Thymus (tissue), 11 donors: Measurements from ENCODE around the gene C11orf71. TPM values are rescaled to one million over a fixed set of nuclear protein-coding genes. Genes with fewer than 3 reads are reported as not detected.

Source experiments
- DNase-seq, 9 donors: peaks; one replicate each; pipeline ENCODE4 v3.0.0-alpha.2; 2013; ENCODE audit warnings: low spot score in 9 of 9, low read depth in 6 of 9, missing footprints in 1 of 9
- H3K27ac ChIP-seq, 2 donors: one replicate each; pipeline ENCODE4 v1.5.1; 2013; ENCODE audit warnings: control low read depth in 1 of 2, low read depth in 1 of 2, low read length in 1 of 2, mild to moderate bottlenecking in 1 of 2, moderate library complexity in 1 of 2
- H3K27me3 ChIP-seq, 2 donors: one replicate each; pipeline ENCODE4 v1.5.1; 2013; ENCODE audit warnings: low read length in 1 of 2; ENCODE audit not compliant: control insufficient read depth in 2 of 2, insufficient read depth in 1 of 2
- H3K36me3 ChIP-seq, 2 donors: one replicate each; pipeline ENCODE4 v1.5.1; 2013; ENCODE audit warnings: low read length in 1 of 2, mild to moderate bottlenecking in 1 of 2, moderate library complexity in 1 of 2; ENCODE audit not compliant: control insufficient read depth in 2 of 2, insufficient read depth in 2 of 2
- H3K4me1 ChIP-seq, 2 donors: one replicate each; pipeline ENCODE4 v1.5.1; 2013; ENCODE audit warnings: low read length in 2 of 2; ENCODE audit not compliant: control insufficient read depth in 2 of 2, insufficient read depth in 2 of 2
- H3K4me3 ChIP-seq, 2 donors: one replicate each; pipeline ENCODE4 v1.5.1; 2013; ENCODE audit warnings: low read length in 2 of 2, control low read depth in 1 of 2, mild to moderate bottlenecking in 1 of 2
- H3K9me3 ChIP-seq, 2 donors: one replicate each; pipeline ENCODE4 v1.5.1; 2013; ENCODE audit warnings: low read length in 1 of 2, mild to moderate bottlenecking in 1 of 2; ENCODE audit not compliant: control insufficient read depth in 2 of 2, insufficient read depth in 1 of 2
- WGBS: extraction: QIAGEN DNeasy Blood & Tissue Kit; methylation state at CpG from one replicate; pipeline ENCODE4 v1.1.7; 2013; 5-methylcytosine and 5-hydroxymethylcytosine counted together
- polyA plus RNA-seq: library from polyadenylated mRNA; stranded (reverse); fragments of 200-250 nt; gene quantifications from one replicate; pipeline ENCODE4 v1.2.3, GENCODE V29; 2013
- total RNA-seq: library from RNA; stranded (reverse); fragments of 120-200 nt; gene quantifications from one replicate; pipeline ENCODE4 v1.2.4, GENCODE V29; 2013
- donor health status: healthy.

C11orf71 gene
- total and polyA plus RNA-seq, 2 donors = 11.5 to 22.9 TPM

DNA sequence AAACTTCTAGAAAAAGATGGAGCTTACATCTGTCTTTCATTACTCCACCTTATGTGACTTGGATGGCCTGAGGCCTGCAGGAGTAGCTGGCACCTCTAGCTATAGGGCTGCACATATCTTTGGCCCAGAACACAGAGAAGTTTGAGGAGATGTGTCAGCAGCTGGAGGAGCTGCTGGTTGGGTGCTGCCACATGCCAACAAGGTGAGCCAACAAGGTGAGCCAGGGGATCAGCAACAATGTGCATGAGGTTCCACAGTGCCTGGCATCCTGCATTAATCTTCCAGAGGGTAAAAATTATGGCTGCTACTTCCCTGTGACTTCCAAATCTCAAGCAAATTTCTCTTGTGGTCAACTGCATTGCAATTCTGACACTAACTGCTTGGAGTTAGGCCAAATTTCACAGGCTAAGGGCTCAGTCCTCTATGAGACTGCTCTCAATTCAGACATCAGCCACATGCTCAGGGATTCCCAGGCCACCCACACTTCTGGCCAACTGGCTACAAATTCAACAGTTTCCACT lies 16.2 kb upstream of the C11orf71 start:
- Histone ChIP-seq H3K27me3 (no peaks in the 10 kb centered on the region), H3K4me1 (no peaks in the 10 kb centered on the region), H3K9me3 (no peaks in the 10 kb centered on the region), H3K4me3 (no peak overlapping the region), H3K27ac (no peak overlapping the region), H3K36me3 (no peaks in the 10 kb centered on the region)
- no peak for DNase-seq

DNA sequence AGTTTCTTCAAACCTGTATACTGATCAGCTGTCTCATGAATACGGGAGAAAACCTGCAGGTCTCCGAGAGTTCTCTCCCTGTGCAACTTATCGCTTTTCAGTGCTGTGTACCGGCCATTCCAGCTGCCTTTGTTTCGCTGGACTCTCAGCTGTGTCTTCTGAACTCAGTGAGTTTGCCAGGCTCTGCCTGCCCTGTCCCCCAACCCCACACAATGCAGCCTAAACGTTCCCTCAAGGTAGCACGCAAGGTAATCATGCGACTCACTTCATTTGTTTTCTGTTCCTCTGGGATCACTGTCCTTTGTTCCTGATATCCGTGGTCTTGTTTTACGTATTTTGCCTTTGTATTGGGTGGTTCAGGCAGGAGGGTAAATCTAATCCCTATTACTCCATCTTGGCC lies 13.6 kb upstream of the C11orf71 start:
- no peak for DNase-seq
- Histone ChIP-seq H3K27me3 (no peaks in the 10 kb centered on the region), H3K4me3 (no peak overlapping the region), H3K36me3 (peaks cover 0 to 12% of the 10 kb centered on the region in 2 donors), H3K27ac (no peak overlapping the region), H3K9me3 (no peaks in the 10 kb centered on the region), H3K4me1 (no peaks in the 10 kb centered on the region)
- 97% methylated on average over 10 of the region's 10 CpGs for whole genome bisulfite sequencing

- Histone ChIP-seq H3K9me3 (no peaks in the 10 kb centered on the region), H3K27ac (no peak overlapping the region), H3K27me3 (no peaks in the 10 kb centered on the region), H3K4me1 (no peaks in the 10 kb centered on the region), H3K4me3 (no peak overlapping the region), H3K36me3 (peaks cover 0 to 12% of the 10 kb centered on the region in 2 donors)
- 98% methylated on average over 4 of the region's 4 CpGs for WGBS
- DNase-seq = no peak
Measured at GRCh38 chr11:114412946-114413345, 12.6 kb upstream of the C11orf71 start.

GRCh38 chr11:114401311-114401710 lies 1.0 kb upstream of the C11orf71 start:
- peak overlapping the region in 1 of 2 donors; percentile 45 for H3K27ac ChIP-seq
- H3K36me3 ChIP-seq = peaks cover 5 to 18% of the 10 kb centered on the region in 2 donors
- peaks cover 0 to 9% of the 10 kb centered on the region in 2 donors for H3K4me1 ChIP-seq
- peak in 1 of 9 donors; percentile 19 for DNase-seq
- H3K27me3 ChIP-seq = no peaks in the 10 kb centered on the region
- 12% methylated on average over 4 of the region's 4 CpGs for WGBS
- H3K9me3 ChIP-seq = no peaks in the 10 kb centered on the region
- H3K4me3 ChIP-seq = peak overlapping the region; percentile 88 to 98

DNA sequence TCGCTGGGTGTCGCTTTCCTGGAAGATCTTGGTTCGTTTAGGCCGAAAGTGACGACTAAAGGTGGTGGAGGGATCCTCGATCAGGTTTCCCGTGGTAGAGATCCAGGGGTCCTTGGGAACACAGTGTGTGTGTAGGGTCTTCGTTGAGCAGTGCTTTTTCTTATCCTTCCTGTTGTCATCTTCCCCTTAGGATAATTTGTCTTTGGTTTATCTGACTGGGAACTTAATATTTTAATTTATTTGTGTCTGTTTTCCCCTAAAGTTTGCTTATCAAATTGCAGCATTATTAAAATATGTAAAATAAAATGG lies 558 bp upstream of the C11orf71 start:
- Histone ChIP-seq H3K36me3 (peaks cover 5 to 13% of the 10 kb centered on the region in 2 donors), H3K27ac (peak overlapping the region; percentile 97 to 100), H3K4me1 (peaks cover 0 to 9% of the 10 kb centered on the region in 2 donors), H3K27me3 (no peaks in the 10 kb centered on the region), H3K4me3 (peak overlapping the region; percentile 88 to 98), H3K9me3 (no peaks in the 10 kb centered on the region)
- WGBS = 0% methylated on average over 8 of the region's 8 CpGs
- no peak for DNase-seq

DNA sequence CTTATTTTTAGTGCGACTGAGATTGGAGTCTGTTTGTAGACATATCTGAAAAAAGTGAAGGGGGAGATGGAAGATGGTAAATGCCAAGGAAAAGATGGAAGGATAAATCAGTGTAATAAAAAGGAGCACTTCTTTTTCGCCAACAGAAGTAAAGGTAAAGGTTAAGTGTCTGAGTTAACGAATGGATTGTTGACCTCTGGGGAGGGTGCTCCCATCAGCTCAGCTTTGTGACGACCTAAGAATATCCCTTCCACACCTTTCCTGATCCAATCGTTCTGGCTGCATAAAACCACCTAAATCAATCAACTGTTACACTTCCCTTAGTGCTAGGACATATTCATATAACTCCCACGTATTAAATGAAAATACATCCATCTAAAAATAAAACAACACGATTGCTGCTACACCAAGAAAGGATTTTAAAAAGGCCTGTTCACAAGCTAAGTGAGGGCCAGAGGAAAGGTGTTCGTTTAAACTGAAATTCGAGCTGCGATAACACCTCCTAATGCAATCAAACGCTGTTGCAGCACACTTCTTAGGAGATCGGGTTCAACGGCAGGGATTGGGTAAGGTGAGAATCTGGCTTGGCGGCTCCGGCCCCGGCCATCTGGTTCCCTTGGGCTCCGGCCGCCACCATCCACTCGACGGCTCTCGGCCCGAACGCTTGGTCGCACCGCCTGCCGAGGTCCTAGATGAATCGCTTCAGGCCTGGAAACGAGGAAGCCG lies 658 bp downstream of the C11orf71 start:
- no peaks in the 10 kb centered on the region for H3K27me3 ChIP-seq
- H3K4me3 ChIP-seq = peak overlapping the region; percentile 88 to 98
- DNase-seq = peak in 5 of 9 donors; percentile 5 to 47 (median 27)
- WGBS = 6% methylated on average over 29 of the region's 29 CpGs
- H3K36me3 ChIP-seq = peaks cover 5 to 6% of the 10 kb centered on the region in 2 donors
- no peaks in the 10 kb centered on the region for H3K9me3 ChIP-seq
- peak overlapping the region; percentile 97 to 100 for H3K27ac ChIP-seq
- H3K4me1 ChIP-seq = peaks cover 0 to 9% of the 10 kb centered on the region in 2 donors

- H3K27ac ChIP-seq = no peak overlapping the region
- H3K27me3 ChIP-seq = no peaks in the 10 kb centered on the region
- 99% methylated on average over 4 of the region's 4 CpGs for WGBS
- H3K36me3 ChIP-seq = peaks cover 0 to 5% of the 10 kb centered on the region in 2 donors
- DNase-seq = no peak
- H3K9me3 ChIP-seq = no peaks in the 10 kb centered on the region
- no peak overlapping the region for H3K4me3 ChIP-seq
- peaks cover 0 to 9% of the 10 kb centered on the region in 2 donors for H3K4me1 ChIP-seq
Measured at GRCh38 chr11:114398303-114398920, 1.9 kb downstream of the C11orf71 start.

DNA sequence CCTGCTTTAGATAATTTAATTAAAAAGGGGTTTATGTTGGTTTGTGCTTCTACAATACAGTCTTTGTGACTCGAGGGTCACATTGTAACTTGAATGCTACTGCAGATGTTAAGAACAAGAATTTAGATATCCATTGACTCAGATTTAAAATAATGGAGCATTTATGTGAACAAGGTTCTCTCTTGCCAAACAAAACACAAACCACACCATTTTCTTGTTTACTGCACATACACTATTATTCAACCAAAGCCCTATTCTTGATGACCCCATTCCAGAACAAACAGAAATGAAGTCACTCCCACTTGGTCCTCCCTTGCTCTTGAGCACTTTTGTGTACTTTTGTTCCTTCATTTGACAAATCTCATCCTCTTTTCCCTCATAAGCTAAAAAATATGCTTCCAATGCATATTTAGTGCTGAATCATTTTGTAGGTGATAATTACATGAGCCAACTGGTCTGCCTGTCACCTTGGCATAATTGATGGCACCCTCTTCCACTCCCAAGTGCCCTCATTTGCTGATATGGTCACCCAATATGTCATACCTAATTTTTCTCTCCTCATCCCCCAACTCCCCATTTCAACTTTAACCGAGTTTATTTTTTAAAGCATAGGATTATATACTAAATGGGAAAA lies 2.8 kb downstream of the C11orf71 start:
- 95% methylated on average over 2 of the region's 2 CpGs for WGBS
- no peak overlapping the region for H3K27ac ChIP-seq

GRCh38 chr11:114396916-114397315 lies 3.4 kb downstream of the C11orf71 start:
- Histone ChIP-seq H3K36me3 (peaks cover 0 to 5% of the 10 kb centered on the region in 2 donors), H3K27me3 (no peaks in the 10 kb centered on the region), H3K4me3 (no peak overlapping the region), H3K27ac (no peak overlapping the region), H3K4me1 (peaks cover 0 to 6% of the 10 kb centered on the region in 2 donors), H3K9me3 (no peaks in the 10 kb centered on the region)
- no peak for DNase-seq

More for the DNA sequence above, 2.8 kb downstream of the C11orf71 start:
- H3K4me3 ChIP-seq = no peak overlapping the region
- no peaks in the 10 kb centered on the region for H3K27me3 ChIP-seq
- DNase-seq = no peak
- H3K4me1 ChIP-seq = peaks cover 0 to 7% of the 10 kb centered on the region in 2 donors
- no peaks in the 10 kb centered on the region for H3K9me3 ChIP-seq
- H3K36me3 ChIP-seq = peaks cover 0 to 5% of the 10 kb centered on the region in 2 donors
